ENCODE data around the gene UNC80. TPM values are rescaled to one million over a fixed set of nuclear protein-coding genes. Genes with fewer than 3 reads are reported as not detected.

Gene UNC80
- polyA plus RNA-seq, 3 donors: under 0.01 TPM; not detected in 2

GRCh38 chr2:209772290-209772685 lies 656 bp downstream of the UNC80 start:
- no peak for TF ChIP-seq CTCF (IDR thresholded peaks at IDR 0.05)
- H3K4me2 ChIP-seq (replicated peaks; ENCODE audit: extremely low read depth, low read length, poor library complexity, severe bottlenecking): no peak overlapping the region
- no peaks in the 10 kb centered on the region for H3K79me2 ChIP-seq (ENCODE audit: insufficient read depth, low read length)
- intact Hi-C loops (cut with micrococcal nuclease): no loop called here
- no peaks in the 10 kb centered on the region for H3K36me3 Mint-ChIP-seq
- peak overlapping the region in 1 of 2 donors; percentile 17 for H3K4me3 Mint-ChIP-seq
- no peak overlapping the region for H2AFZ ChIP-seq (ENCODE audit: insufficient read depth, low read depth, low read length, poor library complexity, severe bottlenecking)
- no peak overlapping the region for H3K4me3 ChIP-seq (replicated peaks in 1 of 3; ENCODE audit: low read depth in 2 of 3, low read length in 3 of 3)
- no peak overlapping the region for H3K9ac ChIP-seq (ENCODE audit: insufficient read depth, low read length, poor library complexity, severe bottlenecking)
- WGBS (ENCODE audit: insufficient coverage): 0% methylated on average over 1 of the region's 8 CpGs
- H3K36me3 ChIP-seq (replicated peaks in 1 of 2; ENCODE audit: control insufficient read depth in 1 of 2, insufficient read depth in 2 of 2, low read length in 2 of 2): no peaks in the 10 kb centered on the region
- no peaks in the 10 kb centered on the region for H4K20me1 ChIP-seq (ENCODE audit: insufficient read depth, low read length)
- H3K27ac ChIP-seq (ENCODE audit: low read depth in 1 of 2, low read length in 2 of 2): no peak overlapping the region
- no peak for DNase-seq
- H3K9me3 ChIP-seq (replicated peaks in 1 of 2; ENCODE audit: control insufficient read depth in 1 of 2, insufficient read depth in 1 of 2, low read length in 2 of 2): no peaks in the 10 kb centered on the region
- H3K27me3 ChIP-seq (ENCODE audit: control insufficient read depth in 2 of 2, insufficient read depth in 2 of 2, low read length in 2 of 2): peaks cover 29 to 33% of the 10 kb centered on the region in 2 donors
- H3K4me1 ChIP-seq (ENCODE audit: control insufficient read depth in 1 of 2, insufficient read depth in 2 of 2, low read length in 2 of 2): no peaks in the 10 kb centered on the region
- H3K27ac Mint-ChIP-seq: no peak overlapping the region
- H3K4me1 Mint-ChIP-seq: peaks cover 3% of the 10 kb centered on the region
- peaks cover 19 to 33% (median 28%) of the 10 kb centered on the region in 3 donors for H3K27me3 Mint-ChIP-seq (ENCODE audit: low read depth in 3 of 3)
- peaks cover 0 to 4% (median 3%) of the 10 kb centered on the region in 7 donors for H3K9me3 Mint-ChIP-seq

- Histone ChIP-seq H3K27ac (ENCODE audit: low read depth in 1 of 2, low read length in 2 of 2) (no peak overlapping the region), H4K20me1 (ENCODE audit: insufficient read depth, low read length) (no peaks in the 10 kb centered on the region), H3K9ac (ENCODE audit: insufficient read depth, low read length, poor library complexity, severe bottlenecking) (no peak overlapping the region), H2AFZ (ENCODE audit: insufficient read depth, low read depth, low read length, poor library complexity, severe bottlenecking) (no peak overlapping the region), H3K36me3 (replicated peaks in 1 of 2; ENCODE audit: control insufficient read depth in 1 of 2, insufficient read depth in 2 of 2, low read length in 2 of 2) (no peaks in the 10 kb centered on the region), H3K9me3 (replicated peaks in 1 of 2; ENCODE audit: control insufficient read depth in 1 of 2, insufficient read depth in 1 of 2, low read length in 2 of 2) (no peaks in the 10 kb centered on the region), H3K4me3 (replicated peaks in 1 of 3; ENCODE audit: low read depth in 2 of 3, low read length in 3 of 3) (no peak overlapping the region), H3K4me2 (replicated peaks; ENCODE audit: extremely low read depth, low read length, poor library complexity, severe bottlenecking) (no peak overlapping the region), H3K4me1 (ENCODE audit: control insufficient read depth in 1 of 2, insufficient read depth in 2 of 2, low read length in 2 of 2) (no peaks in the 10 kb centered on the region), H3K27me3 (ENCODE audit: control insufficient read depth in 2 of 2, insufficient read depth in 2 of 2, low read length in 2 of 2) (peaks cover 29 to 33% of the 10 kb centered on the region in 2 donors), H3K79me2 (ENCODE audit: insufficient read depth, low read length) (no peaks in the 10 kb centered on the region)
- DNase-seq: no peak
- intact Hi-C loops (cut with micrococcal nuclease): no loop called here
- Mint-ChIP-seq H3K27ac (no peak overlapping the region), H3K36me3 (no peaks in the 10 kb centered on the region), H3K4me1 (peaks cover 3% of the 10 kb centered on the region), H3K9me3 (peaks cover 0 to 4% (median 3%) of the 10 kb centered on the region in 7 donors), H3K27me3 (ENCODE audit: low read depth in 3 of 3) (peaks cover 18 to 33% (median 28%) of the 10 kb centered on the region in 3 donors), H3K4me3 (peak overlapping the region in 1 of 2 donors; percentile 19)
- TF ChIP-seq CTCF (IDR thresholded peaks at IDR 0.05): no peak
- 40% methylated on average over 2 of the region's 3 CpGs for WGBS (ENCODE audit: insufficient coverage)
Measured at GRCh38 chr2:209773377-209773776, 1.7 kb downstream of the UNC80 start.
